Prostate gland (tissue), 2 donors: ENCODE measurements around the gene TPO.

Experiments
- POLR2AphosphoS5 ChIP-seq: sonication (generic); formaldehyde crosslinking; IDR thresholded peaks from one replicate; pipeline ENCODE4 v1.6.1; 2017; ENCODE audit warnings: antibody characterized with exemption
- TF ChIP-seq, protein P1 (sequence below), 4 experiments: fragments of 200-600 bp in 2 of 4; fragments of 450-650 bp in 2 of 4; sonication (generic) in 2 of 4; IDR thresholded peaks; 1 replicate in 3 of 4; 2 replicates in 1 of 4; pipeline ENCODE4 v1.5.1; 2016 to 2019; ENCODE audit warnings: antibody characterized with exemption in 4 of 4, mild to moderate bottlenecking in 2 of 4, moderate library complexity in 2 of 4

DNA sequence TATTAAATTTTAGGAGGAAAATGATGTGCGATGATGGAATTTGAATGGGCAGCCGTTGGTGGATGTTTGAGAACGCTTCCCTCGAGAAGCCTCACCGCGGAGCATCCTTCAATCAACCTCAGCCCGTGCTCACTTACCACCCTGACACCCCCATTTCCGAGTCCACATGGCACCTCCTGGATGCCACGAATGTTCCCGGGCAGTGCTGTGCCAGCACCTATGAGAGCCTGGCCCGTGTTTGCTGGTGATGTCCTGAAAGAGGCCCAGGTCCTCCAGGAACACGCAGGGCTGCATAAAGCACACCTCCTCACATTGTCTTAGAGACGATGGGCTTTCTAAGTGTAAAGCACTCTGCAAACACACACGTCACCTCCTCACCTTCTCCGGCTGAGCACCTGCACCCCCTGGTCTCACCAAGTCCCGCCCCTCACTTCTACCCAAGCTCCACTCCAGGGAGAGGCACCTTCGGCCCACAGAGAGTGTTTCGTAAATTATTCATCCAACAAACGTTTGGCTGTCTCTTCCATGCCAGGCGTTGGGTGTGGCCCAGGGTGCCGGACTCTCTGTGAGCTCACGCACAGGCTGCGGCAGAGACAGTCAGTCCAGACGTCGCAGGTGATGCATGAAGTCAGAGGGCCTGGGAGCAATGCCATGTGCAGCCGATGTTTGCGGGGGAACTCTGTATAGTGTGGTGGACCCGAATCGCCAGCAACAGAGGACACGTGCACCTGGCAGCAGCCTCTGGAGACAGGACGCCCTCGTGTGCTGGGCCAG lies 150.0 kb downstream of the TPO start:
- TF ChIP-seq, protein P1, sequence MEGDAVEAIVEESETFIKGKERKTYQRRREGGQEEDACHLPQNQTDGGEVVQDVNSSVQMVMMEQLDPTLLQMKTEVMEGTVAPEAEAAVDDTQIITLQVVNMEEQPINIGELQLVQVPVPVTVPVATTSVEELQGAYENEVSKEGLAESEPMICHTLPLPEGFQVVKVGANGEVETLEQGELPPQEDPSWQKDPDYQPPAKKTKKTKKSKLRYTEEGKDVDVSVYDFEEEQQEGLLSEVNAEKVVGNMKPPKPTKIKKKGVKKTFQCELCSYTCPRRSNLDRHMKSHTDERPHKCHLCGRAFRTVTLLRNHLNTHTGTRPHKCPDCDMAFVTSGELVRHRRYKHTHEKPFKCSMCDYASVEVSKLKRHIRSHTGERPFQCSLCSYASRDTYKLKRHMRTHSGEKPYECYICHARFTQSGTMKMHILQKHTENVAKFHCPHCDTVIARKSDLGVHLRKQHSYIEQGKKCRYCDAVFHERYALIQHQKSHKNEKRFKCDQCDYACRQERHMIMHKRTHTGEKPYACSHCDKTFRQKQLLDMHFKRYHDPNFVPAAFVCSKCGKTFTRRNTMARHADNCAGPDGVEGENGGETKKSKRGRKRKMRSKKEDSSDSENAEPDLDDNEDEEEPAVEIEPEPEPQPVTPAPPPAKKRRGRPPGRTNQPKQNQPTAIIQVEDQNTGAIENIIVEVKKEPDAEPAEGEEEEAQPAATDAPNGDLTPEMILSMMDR (IDR thresholded peaks at IDR 0.05): no peak
- no peak for TF ChIP-seq POLR2AphosphoS5
